HG02571 (cell line): Measurements from ENCODE around the gene CDCP2.

Experiments
- ATAC-seq: cut with Tn5 transposase; IDR thresholded peaks from one replicate; pipeline ENCODE4 v1.9.1; 2021; ENCODE audit warnings: mild to moderate bottlenecking, moderate library complexity; ENCODE audit not compliant: unreplicated experiment

The CDCP2 gene

DNA sequence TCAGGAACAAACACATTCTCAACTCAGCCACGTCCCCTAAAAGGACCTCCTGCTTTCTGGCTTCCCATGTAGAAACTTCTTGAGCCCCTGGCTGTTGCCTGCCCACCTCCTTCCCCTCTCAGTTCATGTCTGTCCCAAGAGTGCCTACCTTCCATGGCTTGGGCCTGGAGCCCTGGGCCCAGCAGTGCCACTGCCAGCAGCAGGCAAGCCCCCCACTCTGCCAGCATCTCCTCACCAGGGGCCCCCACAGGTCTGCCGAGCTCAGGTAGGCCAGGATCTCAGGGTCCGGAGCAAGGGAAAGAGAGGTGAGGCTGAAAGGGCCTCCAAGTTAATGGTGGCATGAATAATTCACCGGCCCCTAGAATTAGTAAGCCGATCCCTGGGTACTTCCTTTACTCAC is at the start of gene CDCP2:
Gene CDCP2, minus strand, starts transcription at position 305 of the 400 bp plus-strand sequence. Its CDS starts 78 bp downstream, at position 227.
- no peak for ATAC-seq

DNA sequence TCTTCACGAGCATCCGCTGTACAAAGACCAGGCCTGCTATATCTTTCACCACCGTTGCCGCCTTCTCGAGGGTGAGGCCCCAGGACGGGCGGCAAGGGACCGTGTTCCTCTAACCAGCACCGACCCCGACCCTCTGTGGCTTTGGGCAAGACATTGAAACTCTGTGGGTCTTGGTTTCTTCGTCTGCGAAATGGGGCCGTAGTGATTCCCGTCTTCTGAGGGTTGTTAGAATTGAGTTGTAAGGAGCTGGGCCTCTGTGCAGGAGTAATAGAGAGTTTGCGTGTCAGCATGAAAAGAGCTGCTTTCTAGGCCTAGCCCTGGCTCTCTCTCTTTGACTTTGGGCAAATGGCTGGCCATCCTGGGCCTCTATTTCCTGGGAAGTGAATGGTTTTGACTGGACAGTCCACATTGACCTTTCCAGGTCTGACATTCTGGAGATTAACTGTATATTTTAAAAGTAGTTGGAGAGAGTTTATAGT is 47.8 kb upstream of the CDCP2 start:
- ATAC-seq: peak; percentile 11

DNA sequence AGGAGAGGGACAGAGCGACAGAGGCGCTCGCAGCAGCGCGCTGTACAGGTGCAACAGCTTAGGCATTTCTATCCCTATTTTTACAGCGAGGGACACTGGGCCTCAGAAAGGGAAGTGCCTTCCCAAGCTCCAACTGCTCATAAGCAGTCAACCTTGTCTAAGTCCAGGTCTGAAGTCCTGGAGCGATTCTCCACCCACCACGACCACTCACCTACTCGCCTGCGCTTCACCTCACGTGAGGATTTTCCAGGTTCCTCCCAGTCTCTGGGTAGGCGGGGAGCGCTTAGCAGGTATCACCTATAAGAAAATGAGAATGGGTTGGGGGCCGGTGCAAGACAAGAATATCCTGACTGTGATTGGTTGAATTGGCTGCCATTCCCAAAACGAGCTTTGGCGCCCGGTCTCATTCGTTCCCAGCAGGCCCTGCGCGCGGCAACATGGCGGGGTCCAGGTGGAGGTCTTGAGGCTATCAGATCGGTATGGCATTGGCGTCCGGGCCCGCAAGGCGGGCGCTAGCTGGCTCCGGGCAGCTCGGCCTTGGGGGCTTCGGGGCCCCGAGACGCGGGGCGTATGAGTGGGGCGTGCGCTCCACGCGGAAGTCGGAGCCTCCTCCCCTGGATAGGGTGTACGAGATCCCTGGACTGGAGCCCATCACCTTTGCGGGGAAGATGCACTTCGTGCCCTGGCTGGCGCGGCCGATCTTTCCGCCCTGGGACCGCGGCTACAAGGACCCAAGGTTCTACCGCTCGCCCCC is 47.1 kb upstream of the CDCP2 start, which contains the start of the genes CYB5RL and MRPL37:
Gene CYB5RL, minus strand, starts transcription at position 266 of the 754 bp plus-strand sequence. CDS start 4,414 bp downstream, outside the sequence.
Gene MRPL37, plus strand, starts transcription at position 403 of the 754 bp plus-strand sequence. Its CDS starts 77 bp downstream, at position 480.
- ATAC-seq: peak; percentile 97

DNA sequence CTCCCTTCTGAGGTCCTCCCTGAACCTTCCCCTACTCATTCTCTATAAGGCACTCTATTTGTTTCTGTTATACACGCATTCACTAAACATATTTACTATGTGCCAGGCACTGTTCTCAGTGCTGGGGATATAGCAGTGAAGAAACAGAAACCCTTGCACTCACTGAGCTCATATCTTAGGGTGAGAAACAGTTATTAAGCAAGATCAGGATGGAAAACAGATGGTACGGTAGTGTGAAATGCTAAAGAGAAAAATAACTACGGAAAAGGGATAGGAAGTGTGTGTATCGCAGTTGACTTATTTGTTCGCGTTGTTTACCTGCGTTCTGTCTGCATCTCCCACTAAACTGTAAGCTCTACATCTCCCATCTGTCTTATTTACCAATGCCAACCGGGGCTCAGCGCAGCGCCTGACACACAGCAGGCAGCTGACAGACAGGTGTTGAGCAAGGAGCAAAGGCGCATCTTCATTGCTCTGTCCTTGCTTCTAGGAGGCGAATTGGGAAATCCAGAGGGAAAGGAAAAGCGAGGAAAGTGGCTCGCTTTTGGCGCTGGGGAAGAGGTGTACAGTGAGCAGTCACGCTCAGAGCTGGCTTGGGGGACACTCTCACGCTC is 46.5 kb upstream of the CDCP2 start:
- ATAC-seq: no peak

DNA sequence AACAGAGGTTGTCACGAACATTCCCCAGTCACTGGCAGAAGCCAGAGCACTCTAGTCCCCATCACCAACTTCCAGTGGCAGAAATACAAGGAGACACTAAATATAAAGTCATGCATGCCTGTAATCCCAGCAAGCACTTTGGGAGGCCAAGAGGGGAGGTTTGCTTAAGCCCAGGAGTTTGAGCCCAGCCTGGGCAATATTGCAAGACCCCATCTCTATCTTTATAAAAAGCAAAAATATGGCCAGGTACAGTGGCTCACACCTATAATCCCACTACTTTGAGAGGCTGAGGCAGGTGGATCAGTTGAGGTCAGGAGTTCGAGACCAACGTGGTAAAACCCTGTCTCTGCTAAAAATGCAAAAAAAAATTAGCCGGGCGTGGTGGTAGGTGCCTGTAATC is 40.7 kb upstream of the CDCP2 start:
- no peak for ATAC-seq

DNA sequence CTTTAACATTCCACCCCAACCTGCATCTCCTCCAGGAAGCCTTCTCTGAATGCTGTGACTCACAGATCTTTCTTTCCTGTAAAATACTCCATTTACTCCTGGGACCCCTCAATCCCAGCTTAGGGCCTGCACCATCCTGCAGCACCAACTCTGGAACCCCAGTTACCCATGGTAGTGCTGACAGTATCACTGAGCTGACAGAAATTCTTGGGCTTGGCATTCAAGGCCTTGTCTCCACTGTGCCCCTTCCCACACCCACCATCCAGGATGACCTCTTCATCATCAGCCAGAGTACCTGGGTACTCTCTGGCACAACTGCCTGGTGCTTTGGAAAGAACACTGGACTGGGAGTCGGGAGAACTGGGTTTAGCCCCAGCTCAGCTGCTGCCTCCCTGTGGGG is 38.7 kb upstream of the CDCP2 start:
- no peak for ATAC-seq

DNA sequence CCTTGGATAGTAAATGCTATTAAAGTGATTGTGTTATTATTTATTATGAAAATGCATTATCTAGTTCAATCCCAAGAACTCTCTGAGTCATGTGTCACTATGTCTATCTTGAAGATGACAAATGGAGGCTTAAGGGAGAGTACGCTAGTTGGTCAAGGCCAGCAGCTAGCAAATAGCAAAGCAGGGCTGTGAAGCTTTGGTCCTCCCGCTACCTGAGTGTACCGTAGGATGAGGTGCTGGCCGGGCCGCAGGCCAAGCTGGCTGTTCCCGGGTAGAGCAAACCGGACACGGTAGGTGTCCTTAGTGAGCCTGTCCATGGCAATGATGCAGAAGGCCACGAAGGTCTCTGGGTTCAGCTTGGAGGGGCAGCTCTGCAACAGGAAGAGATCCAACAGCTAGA is 37.7 kb upstream of the CDCP2 start:
- ATAC-seq: no peak

DNA sequence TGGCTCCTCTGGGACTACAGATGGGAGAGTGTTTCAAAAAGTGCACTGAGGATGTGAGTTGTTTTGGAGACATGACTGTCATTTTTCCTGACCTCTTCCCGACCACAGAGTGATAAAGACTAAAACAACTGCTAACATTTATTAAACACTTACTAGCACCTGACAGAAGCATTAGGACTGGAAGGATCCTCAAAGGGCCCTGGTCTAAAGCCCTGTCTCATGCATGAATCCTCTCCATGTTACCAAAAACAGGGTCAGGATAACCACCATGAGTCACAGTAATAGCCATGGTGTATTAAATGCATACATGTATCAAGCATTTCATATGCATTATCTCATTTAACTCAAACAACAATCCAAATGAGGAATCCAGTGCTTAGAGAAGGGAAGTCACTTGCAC is 35.5 kb upstream of the CDCP2 start:
- ATAC-seq: no peak

DNA sequence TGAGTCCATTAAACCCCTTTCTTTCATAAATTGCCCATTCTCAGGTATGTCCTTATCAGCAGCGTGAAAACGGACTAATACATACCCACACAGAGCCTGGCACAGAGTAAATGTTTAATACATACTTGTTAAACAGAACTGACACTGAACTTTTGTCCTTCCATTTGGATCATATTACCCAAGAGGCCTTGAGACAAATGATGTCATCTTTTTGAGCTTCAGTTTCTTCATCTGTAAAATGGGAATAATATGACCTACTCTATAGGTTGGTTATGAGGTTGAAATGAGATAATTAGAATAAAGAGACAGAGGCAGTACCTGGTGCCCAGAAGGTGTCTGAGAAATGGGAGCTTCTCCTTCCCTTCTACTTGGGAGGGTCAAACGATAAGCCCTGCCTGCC is 33.3 kb upstream of the CDCP2 start:
- ATAC-seq: no peak

DNA sequence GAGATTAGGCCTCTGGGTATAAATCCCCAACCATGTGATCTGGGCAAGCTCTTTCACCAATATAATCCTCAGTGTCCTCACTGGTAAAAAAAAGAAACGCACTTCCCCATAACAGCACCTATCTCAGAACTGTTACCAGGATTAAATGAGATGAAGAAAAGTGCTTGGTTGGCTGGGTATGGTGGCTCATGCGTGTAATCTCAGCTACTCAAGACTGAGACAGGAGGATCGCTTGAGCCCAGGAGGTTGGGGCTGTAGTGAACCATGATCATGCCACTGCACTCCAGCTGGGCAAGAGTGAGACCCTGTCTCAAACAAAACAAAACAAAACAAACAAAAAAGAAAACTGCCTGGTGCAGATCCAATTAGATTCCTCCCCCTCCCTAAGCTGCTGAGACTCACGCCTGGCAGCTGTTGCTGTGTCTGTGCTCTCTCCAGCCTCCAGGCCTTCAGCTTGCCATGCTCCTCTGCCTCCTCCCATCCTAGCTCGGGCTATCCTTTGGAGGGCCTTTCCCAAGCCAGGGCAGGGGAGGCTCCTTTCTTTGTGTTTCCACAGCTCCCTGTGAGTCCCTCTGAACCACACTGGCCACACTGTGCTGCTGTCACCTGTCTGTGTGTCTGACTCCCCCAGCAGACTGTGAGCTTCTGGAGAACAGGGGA is 28.0 kb upstream of the CDCP2 start:
- ATAC-seq: no peak

DNA sequence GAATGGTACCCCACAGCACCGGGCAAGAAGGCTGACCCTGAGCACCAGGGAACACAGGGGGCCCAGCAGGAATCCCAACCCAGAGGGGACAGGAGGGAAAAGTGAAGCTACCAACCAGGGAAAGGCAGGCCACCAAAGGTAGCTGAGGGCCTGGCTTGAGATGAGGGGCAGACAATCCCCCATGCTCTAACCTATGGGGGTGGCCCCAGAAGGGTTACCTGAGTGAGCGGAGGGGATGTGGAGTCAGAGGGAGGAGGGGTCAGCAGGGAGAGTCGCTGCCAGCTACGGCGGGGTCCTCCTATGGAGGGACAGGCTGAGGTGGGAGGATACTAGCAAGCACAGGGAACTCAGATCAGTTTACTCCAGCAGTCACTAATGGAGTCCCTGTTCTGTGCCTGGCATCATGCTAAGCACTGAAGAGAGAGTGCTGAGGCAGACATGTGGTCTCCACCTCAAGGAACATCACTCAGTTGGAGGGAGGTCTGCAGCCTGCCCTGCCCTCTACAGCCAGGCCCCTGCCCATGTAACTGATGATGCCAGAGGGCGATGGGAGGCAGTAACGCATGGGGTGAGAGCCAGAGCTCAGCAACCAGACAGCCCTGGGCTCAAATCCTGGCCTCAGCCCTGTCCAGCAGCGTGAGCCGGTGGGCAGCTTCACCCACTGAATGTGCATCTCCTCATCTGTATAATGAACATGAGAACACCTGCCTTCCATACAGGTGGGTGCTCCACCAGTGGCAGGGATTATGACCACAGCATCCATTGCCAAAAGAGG is 25.7 kb upstream of the CDCP2 start:
- ATAC-seq: no peak

DNA sequence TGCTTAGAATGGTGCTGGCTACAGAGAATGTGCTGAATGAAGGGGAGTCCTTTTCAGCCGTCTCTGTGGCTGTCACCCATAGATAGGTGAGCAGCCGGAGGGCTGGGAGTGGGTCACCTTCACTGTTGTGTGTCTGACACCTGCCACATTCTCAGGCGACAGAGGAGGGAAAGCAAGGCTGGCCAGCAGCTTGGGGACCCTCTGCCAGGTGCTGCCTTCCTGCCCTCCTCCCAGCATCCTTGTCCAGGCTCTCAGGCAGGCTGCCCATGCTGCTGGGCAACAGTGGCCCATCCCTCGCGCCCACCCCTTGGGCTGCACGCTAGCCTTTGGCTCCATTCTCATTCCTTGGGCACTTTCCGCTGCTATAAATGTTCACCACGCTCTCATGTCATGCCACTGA is 24.9 kb upstream of the CDCP2 start:
- ATAC-seq: no peak

DNA sequence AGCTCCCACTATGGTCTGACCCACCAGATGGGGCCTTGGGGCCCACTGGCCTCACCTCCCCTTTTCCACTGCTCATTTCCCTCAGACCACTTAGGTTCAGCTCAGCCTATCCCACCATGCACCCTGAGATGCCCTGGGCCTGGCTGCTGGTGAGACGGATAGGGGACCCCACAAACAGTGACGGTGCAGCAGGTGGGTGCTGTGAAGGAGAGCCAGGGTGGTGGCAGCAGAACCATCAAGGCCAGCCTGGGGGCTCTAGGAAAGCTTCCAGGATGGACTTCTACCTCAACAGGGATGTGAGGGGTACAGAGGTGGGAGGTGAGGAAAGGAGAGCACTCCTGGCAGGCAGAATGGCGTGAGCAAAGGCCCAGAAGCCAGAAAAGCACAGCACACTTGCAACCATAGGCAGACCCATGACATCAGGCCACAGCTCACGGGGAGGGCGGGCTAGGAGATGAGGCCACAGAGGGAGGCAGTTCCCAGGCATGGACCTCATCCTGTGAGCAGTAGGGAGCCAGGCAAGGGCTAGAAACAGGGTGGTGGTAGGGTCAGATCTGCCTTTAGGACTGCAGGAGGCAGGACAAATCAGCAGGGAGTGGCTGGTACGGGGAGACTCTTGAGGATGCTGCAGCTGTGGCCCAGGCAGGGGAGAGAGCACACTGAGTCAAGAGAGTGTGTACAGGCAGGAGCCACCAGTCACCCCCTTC is 24.0 kb upstream of the CDCP2 start:
- no peak for ATAC-seq

DNA sequence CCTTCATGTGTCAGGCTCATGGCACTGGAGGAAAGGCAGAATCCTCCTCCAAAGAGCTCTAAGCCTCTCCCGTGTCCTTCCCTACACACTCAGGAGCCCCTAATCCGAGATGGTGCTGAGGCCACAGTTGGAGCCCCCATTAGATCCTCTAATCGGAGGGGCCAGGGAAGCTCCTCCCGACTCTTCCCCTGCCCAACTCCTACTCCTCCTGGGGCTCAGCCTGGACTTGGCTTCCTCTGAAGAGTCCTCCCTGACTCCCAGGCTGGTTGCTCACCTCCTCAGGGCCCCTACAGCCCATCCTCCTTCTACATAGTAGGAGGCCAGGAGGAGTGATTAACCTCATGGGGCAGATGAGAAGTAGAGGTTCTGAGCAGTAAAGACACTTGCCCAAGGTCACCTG is 21.3 kb upstream of the CDCP2 start:
- no peak for ATAC-seq

DNA sequence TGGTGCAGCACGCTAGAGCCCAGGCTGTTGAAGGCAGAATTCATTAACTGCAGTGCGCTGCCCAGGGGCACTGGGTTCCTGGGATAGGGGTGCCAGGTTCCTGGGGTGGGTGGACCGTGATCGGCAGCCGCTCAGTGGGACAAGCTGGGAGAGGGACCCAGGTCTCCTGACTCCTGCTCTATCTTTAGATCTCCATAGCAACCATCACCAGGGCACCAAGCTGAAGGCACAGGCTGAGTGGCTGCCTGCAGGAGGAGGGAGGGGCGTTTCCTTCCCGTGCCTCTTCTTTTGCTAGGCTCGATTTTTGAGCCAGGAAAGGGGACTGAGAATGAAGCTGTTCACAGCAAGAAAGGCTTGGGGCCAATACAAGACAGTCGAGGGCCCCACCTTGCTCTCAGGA is 20.9 kb upstream of the CDCP2 start:
- no peak for ATAC-seq

DNA sequence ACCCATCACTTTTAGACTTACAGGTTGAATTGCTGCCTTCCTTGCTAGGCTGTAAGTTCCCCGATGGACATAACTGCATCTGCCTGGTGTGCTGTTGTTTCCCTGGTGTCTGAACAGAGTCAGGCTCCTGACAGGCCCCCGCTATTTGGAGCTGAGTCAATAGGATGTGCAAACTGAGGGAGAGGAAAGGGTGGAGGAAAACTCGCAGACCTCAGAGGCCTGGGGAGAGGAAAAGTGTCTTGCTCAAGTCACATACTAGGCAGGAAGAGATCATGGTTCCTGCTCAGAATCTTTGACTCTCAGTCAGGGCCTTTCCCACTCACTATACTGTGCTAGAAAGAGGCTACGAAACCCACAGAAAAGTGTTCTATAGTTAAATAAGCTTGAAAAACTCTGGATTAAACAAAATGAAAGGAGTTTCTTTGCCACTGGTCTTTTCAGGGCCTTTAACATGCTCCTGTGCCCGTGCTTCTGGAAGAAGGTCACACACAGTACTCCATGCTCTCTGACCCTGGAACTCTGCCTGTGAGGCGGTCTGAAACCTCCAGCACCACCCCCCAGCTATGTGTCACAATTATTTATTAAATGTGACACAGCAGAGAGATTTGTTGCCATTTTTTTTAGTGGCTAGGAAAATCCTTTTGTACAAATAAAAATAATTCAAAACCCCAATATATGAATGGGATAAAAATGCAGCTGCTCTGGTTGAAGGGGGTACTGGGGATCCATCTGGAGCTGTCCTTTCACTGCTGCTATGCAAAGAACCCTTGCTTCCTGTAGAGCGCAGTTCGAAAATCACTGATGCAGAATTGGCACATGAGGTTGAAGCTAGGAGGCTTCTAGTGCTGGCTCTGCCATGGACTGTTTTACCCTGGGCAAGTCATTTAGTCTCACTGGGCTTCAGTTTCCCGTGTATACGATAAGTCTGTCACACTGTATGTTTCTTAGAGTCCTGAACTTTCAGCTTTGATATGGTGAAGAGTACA is 20.1 kb upstream of the CDCP2 start:
- no peak for ATAC-seq

DNA sequence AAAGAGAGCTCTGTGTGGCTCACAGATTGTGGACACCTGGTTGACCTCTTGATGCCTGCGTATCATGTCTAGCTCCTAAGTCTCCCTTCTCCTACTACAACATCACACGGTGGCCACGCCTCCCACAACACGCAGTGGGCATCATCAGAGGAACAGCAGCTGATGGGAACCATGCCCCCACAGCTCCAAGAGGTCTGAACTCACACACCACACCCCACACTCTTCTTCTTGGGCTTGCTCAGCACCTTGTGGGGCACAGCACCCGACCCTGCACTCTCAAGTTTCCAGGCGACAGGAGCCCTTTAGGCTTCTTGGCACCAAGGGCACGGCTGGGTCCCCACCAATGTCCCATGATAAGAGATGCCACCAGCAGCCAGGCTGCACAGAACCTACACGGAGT is 18.8 kb upstream of the CDCP2 start:
- no peak for ATAC-seq

DNA sequence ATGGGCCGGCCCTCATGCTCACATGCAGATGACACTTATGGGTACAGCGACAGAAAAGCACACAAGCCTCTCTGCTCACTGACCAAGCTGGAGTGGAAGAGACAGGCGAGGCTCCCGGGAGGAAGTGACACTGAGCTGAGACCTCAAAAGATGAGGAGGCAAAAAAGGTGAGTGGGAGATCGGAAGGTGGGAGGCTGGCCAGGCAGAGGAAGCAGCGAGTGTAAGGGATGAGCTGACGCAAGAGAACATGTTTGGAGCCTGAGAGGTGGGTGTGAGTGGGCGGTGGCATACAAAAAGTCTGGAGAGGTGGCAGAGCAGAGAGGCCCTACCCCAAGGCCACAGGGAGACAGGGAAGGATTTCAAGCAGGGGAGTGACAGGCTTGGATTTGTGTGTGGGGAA is 18.2 kb upstream of the CDCP2 start:
- no peak for ATAC-seq

DNA sequence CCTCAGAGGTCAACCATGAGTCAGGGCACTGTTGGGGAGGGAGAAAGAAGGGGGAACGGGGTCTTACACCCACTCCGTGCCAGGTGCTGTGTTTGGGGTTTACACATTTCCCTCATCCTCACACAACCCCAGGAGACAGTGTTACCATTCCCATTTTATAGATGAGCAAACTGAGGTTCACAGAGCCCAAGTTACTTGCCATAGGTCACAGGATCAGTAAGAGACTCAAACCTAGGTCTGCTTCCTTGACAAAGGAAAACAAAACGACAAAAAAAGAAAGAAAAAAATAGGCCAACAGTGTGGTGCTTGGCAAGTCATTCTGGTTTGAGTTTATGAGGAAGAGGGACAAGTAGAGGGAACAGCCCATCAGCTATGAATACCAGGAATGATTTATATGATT is 16.3 kb upstream of the CDCP2 start:
- no peak for ATAC-seq
